ENCODE measurements around the gene GPC2. TPM values are rescaled to one million over a fixed set of nuclear protein-coding genes. Genes with fewer than 3 reads are reported as not detected.

The GPC2 gene
- total RNA-seq, 4 donors from 2014 or later: 7.3 to 45.4 (median 14.8) TPM

- Histone ChIP-seq H3K4me3 (peak overlapping the region; percentile 61), H3K27ac (peak overlapping the region; percentile 32), H3K4me1 (peaks cover 53% of the 10 kb centered on the region), H3K36me3 (peaks cover 35% of the 10 kb centered on the region), H3K9me3 (no peaks in the 10 kb centered on the region), H3K27me3 (no peaks in the 10 kb centered on the region)
- TF ChIP-seq EP300 (IDR thresholded peaks at IDR 0.05): no peak
- no peak for TF ChIP-seq CTCF (IDR thresholded peaks at IDR 0.05)
- DNase-seq (ENCODE audit: low spot score in 2 of 2): peak in 1 of 2 donors; percentile 67
- 41% methylated on average over 13 of the region's 32 CpGs for WGBS
These were observed 19.6 kb downstream of the GPC2 start for GRCh38 chr7:100157334-100158228.

GRCh38 chr7:100157069-100157333 is 20.2 kb downstream of the GPC2 start:
- H3K27me3 ChIP-seq: no peaks in the 10 kb centered on the region
- H3K9me3 ChIP-seq: no peaks in the 10 kb centered on the region
- H3K36me3 ChIP-seq: peaks cover 35% of the 10 kb centered on the region
- H3K27ac ChIP-seq: peak overlapping the region; percentile 32
- 75% methylated on average over 4 of the region's 5 CpGs for WGBS
- DNase-seq (ENCODE audit: low spot score in 2 of 2): no peak
- TF ChIP-seq EP300 (IDR thresholded peaks at IDR 0.05): no peak
- no peak for TF ChIP-seq POLR2AphosphoS5 (IDR thresholded peaks at IDR 0.05)
- no peak for TF ChIP-seq POLR2A (IDR thresholded peaks at IDR 0.05)
- TF ChIP-seq CTCF (IDR thresholded peaks at IDR 0.05): no peak
- H3K4me3 ChIP-seq: peak overlapping the region; percentile 61
- peaks cover 49% of the 10 kb centered on the region for H3K4me1 ChIP-seq

- no peak for DNase-seq (ENCODE audit: low spot score in 2 of 2)
- WGBS: 76% methylated on average over 16 of the region's 16 CpGs
These were observed 20.7 kb downstream of the GPC2 start for GRCh38 chr7:100156331-100157068.

GRCh38 chr7:100155553-100156317 is 21.4 kb downstream of the GPC2 start:
- no peaks in the 10 kb centered on the region for H3K9me3 ChIP-seq
- no peaks in the 10 kb centered on the region for H3K27me3 ChIP-seq
- DNase-seq (ENCODE audit: low spot score in 2 of 2): no peak
- no peak overlapping the region for H3K27ac ChIP-seq
- 79% methylated on average over 20 of the region's 20 CpGs for WGBS
- TF ChIP-seq POLR2AphosphoS5 (IDR thresholded peaks at IDR 0.05) (no peak), CTCF (IDR thresholded peaks at IDR 0.05) (no peak), POLR2A (IDR thresholded peaks at IDR 0.05) (no peak), EP300 (IDR thresholded peaks at IDR 0.05) (no peak)
- no peak overlapping the region for H3K4me3 ChIP-seq
- peaks cover 40% of the 10 kb centered on the region for H3K36me3 ChIP-seq
- peaks cover 49% of the 10 kb centered on the region for H3K4me1 ChIP-seq

More at GRCh38 chr7:100156331-100157068, 20.7 kb downstream of the GPC2 start:
- Histone ChIP-seq H3K4me3 (no peak overlapping the region), H3K36me3 (peaks cover 40% of the 10 kb centered on the region), H3K27me3 (no peaks in the 10 kb centered on the region), H3K4me1 (peaks cover 49% of the 10 kb centered on the region), H3K27ac (no peak overlapping the region), H3K9me3 (no peaks in the 10 kb centered on the region)
- no peak for TF ChIP-seq POLR2A (IDR thresholded peaks at IDR 0.05)
- TF ChIP-seq POLR2AphosphoS5 (IDR thresholded peaks at IDR 0.05): no peak
- TF ChIP-seq EP300 (IDR thresholded peaks at IDR 0.05): no peak
- no peak for TF ChIP-seq CTCF (IDR thresholded peaks at IDR 0.05)
